LoVo (cell line): ENCODE data around the gene NEK10.

Source experiments
- DNase-seq: peaks from one replicate; pipeline ENCODE4 v3.0.0-alpha.2; 2016; ENCODE audit warnings: low spot score

NEK10 gene

DNA sequence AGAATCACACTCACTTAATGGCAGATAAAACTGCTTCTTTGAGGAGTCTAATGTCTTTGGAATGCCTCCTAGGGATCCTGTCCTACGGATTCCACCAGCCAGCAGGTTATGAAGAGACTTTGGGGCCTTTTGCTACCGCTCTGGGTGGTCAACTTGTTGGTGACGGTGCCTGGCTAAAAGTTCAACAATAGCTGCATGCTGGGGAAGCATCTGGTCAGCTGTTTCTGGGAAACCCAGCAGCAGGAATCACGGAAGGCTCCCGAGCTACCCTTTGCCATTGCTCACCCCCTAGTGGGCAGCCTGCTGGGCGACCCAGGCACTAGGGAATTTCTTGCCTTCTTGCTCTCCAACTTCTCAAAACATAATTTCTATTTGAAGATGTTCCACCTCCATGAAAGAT lies 263.3 kb downstream of the NEK10 start:
- DNase-seq, result no peak

DNA sequence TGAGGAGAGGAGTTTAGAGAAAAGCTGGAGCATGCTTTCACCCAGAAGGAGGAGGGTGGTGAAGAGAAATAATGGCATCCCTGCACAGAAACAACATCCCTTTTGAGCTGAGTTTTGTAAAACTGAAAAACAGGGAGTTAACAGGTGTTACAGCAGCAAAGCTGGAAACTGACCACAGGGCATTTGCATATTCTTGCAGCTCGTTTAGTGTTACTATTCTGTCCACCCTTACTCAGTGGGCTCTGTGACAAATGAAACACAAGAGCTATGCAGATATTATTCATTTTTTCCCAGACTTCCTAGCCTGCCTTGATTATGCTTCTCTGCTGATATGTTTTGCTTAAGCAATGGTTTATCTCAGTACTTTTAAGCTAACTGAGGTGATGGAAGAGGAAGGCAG lies 272.0 kb downstream of the NEK10 start:
- no peak for DNase-seq

GRCh38 chr3:27095553-27096222 lies 273.5 kb downstream of the NEK10 start:
- no peak for DNase-seq

GRCh38 chr3:27094721-27095120 lies 274.5 kb downstream of the NEK10 start:
- DNase-seq, result no peak

- DNase-seq, result no peak
Observed at GRCh38 chr3:27093771-27094170, 275.4 kb downstream of the NEK10 start.

GRCh38 chr3:27090275-27091041 lies 278.7 kb downstream of the NEK10 start:
- no peak for DNase-seq

GRCh38 chr3:27089645-27090044 lies 279.5 kb downstream of the NEK10 start:
- no peak for DNase-seq

GRCh38 chr3:27089068-27089467 lies 280.1 kb downstream of the NEK10 start:
- DNase-seq, result no peak

DNA sequence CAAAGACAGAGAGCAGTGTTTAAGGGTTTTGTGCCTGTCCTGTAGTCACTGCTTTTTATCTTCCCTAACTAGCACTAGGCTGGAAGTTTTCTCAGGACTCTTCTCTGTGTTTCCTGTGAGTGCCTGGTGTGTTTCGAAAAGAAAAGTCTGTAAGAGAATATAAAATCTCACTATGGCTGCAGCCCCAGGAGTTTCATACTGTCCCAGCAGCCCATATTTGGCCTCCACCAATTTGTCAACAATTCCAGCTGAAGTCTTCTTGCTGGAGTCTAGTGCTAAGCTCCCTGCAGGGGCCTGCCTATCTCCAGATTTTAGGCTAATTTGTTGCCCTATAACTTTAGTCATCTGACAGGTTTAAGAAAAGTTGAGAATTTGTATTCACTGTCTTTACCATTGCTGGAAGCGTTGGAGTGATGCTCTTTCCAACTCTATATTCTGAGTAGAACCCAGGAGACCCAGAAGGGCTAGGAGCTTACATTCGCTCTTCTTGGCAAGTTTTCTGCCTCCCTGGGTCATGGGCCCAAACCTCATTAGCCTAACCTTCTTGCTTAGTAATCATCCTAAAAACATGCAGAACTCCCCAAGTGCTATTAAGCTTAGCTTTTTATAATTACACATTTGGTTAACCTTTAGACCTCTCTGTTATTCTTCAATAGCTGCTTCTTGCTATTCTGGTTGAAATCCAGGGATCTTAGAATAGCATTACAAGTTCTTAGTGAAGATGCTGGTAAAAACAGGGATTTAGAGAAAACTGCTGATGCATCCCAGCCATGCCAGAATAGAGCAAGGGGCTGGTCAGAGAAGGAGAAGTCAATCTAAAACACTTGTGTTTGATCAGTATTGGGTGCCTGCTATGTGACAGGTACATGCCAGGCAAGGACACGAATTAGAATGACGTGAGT lies 283.1 kb downstream of the NEK10 start:
- DNase-seq, result no peak

- DNase-seq, result no peak
Observed at GRCh38 chr3:27081992-27082607, 287.1 kb downstream of the NEK10 start.

GRCh38 chr3:27081566-27081965 lies 287.6 kb downstream of the NEK10 start:
- DNase-seq, result no peak

DNA sequence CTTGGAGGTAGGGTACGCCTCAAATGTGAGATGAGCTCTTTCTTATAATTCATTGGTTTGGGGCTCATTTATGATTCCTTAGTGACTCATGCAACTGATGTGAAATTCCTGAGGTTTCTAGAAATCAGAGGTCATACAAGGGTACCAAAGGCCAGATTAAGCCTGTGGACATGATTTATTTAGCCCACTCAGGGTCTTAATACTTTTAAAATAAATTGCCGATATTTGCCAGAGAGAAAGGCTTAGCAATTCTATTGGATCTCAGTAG lies 289.0 kb downstream of the NEK10 start:
- DNase-seq, result no peak

DNA sequence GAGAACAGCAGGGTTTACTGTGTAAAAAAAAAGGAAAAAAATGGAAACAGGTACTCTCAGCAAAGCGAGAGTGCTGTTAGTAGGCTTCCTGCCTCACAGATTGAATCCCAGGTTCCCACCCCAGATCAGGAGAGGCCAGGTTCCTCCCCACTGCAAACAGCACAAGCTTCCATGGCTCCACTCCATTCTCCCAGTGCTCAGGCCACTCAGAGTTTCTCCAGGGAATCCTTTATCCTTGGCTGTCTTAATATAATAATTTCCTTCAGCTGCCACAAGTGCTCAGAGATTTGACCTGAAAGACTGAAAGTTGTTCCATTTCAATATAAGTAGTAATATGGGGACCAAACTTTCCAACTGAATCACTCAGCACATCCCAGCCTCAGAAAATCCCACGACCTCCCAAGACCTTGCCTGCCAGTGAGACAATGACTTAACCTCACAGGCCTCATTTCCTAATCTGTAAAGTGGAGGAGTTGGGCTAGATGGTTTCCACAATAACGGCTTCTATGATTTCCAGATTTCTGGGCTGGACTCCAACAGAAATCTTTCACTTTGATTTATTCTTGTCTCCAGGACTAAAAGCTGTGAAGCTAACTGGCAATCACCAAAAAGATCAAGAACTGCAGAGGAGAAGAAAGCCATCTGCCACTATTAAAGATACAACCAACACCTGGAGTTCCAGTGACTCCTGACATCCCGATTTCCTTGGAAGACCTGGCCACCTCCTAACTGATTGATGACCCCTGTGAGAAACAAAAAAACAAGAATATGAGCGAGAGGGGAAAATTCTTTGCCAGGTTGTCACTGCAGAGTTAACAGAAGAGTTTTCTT lies 289.5 kb downstream of the NEK10 start:
- no peak for DNase-seq

- DNase-seq, result no peak
Observed at GRCh38 chr3:27078246-27078913, 290.8 kb downstream of the NEK10 start.

DNA sequence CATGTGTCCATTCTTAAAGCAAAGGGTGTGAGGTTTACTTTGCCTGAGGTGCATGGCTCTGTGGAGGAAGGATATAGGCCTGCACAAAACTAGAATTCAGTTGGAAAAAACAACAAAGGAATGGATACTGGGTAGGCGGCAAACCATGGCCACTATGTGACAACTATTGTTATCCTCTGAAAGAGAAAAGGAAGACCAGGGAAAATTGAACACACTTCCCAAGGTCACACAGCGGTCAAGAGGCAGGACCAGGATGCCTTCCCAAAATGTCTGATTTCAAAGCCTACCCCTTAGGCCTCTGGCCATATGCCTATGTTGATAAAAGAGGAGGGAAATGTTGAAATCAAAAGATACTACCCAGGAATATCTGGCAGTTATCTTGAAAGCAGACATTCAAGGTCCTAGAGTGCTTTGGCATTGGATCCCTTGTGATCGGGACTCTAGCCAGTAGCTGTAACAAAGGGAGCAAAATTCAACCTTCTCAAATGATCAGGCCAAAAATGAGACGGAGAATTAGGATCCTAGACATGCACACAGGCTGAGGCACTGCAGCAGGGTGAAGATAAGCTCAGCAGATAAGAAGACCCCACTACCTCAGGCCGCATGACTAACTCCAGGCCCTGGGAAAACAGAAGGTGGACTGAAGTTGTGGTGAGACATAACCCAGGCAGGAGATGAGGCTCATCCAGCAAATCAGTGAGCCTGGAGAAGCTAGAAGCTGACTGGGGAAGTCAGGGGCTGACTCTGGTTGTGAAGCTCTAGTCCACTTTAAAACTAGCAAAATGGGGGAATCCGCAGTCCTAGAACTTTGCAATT lies 292.2 kb downstream of the NEK10 start:
- no peak for DNase-seq

GRCh38 chr3:27074914-27075313 lies 294.3 kb downstream of the NEK10 start:
- no peak for DNase-seq

DNA sequence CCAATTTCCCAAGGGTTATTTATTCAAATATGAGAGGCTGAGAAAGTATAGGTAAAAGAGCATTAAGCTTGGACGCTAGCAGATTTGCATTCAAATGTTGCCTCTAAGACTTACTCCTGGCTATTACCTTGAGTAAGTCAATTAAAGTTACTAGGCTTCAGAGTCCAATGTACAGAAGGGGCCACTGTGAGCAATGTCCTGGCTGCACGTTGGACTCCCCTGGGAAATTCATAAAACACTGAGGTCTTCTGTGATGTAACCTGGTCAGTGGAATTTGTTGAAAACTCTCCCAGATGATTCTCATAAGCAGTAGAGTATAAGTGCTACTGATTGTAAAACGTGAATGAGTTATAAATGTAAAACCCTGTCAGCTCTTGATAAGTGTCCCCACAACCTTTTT lies 295.3 kb downstream of the NEK10 start:
- DNase-seq, result no peak

GRCh38 chr3:27072810-27073651 lies 296.2 kb downstream of the NEK10 start:
- no peak for DNase-seq

- no peak for DNase-seq
Observed at GRCh38 chr3:27060336-27060735, 308.8 kb downstream of the NEK10 start.
